ENCODE data around the gene MARCKSL1.

DNA sequence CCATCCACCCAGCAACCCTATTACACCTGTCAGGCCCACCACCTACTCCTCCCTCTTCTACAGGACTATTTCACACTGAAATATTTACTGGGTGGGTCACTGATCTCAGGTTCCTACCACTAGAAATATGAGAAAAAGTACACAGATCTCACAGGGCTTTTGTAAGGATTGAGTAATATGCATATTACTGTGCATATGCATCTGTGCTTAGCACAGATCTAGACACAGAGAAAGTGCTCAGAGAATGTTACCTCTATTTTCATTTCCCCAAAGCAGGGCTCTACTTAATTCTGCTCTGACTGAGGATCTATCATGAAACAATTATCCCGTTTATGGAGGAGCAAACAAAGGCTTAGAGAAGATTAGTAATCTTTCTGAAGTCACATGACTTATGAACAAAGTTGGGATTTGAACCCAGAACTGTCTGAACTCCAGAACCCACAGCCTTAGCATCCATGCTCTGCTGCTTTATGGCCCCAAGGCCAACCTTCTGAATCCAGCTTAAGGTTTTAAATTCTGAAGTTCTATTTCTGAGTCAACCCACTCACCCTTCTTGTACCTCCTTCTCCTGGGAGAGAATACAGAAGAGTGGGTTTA is 38.1 kb upstream of the MARCKSL1 start:
- TF ChIP-seq, protein P1, sequence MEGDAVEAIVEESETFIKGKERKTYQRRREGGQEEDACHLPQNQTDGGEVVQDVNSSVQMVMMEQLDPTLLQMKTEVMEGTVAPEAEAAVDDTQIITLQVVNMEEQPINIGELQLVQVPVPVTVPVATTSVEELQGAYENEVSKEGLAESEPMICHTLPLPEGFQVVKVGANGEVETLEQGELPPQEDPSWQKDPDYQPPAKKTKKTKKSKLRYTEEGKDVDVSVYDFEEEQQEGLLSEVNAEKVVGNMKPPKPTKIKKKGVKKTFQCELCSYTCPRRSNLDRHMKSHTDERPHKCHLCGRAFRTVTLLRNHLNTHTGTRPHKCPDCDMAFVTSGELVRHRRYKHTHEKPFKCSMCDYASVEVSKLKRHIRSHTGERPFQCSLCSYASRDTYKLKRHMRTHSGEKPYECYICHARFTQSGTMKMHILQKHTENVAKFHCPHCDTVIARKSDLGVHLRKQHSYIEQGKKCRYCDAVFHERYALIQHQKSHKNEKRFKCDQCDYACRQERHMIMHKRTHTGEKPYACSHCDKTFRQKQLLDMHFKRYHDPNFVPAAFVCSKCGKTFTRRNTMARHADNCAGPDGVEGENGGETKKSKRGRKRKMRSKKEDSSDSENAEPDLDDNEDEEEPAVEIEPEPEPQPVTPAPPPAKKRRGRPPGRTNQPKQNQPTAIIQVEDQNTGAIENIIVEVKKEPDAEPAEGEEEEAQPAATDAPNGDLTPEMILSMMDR (optimal IDR thresholded peaks at IDR 0.05 in 1 of 3, IDR thresholded peaks at IDR 0.05 in 1 of 3, conservative IDR thresholded peaks at IDR 0.05 in 1 of 3; ENCODE audit: extremely low read depth in 1 of 3, insufficient read depth in 2 of 3, low read length in 3 of 3) = no peak
- no peak for TF ChIP-seq EZH2 (IDR thresholded peaks at IDR 0.05; ENCODE audit: low read length)
